Coronary artery (tissue), 2 donors: ENCODE measurements around the gene ANAPC4.
A peak's percentile ranks its signal among the peaks of the same experiment; 100 is the strongest.

Experiments used
- DNase-seq: peaks from one replicate; pipeline ENCODE4 v3.0.0-alpha.2; 2017; ENCODE audit warnings: low spot score
- H3K27ac ChIP-seq, 2 donors: fragments of 200-600 bp; sonication (generic); one replicate each; pipeline ENCODE4 v1.5.1; 2016 to 2019
- H3K4me3 ChIP-seq: fragments of 200-600 bp; sonication (generic); 2 replicates; pipeline ENCODE4 v1.5.1; 2016; ENCODE audit warnings: mild to moderate bottlenecking, moderate library complexity
- CTCF ChIP-seq: fragments of 200-600 bp; sonication (generic); IDR thresholded peaks from one replicate; pipeline ENCODE4 v1.5.1; 2019; ENCODE audit warnings: antibody characterized with exemption

Gene ANAPC4

GRCh38 chr4:25433966-25434827, 57.1 kb downstream of the ANAPC4 start:
- no peak for DNase-seq
- Histone ChIP-seq H3K27ac (no peak overlapping the region), H3K4me3 (no peak overlapping the region)
- no peak for TF ChIP-seq CTCF

GRCh38 chr4:25437926-25438325, 60.9 kb downstream of the ANAPC4 start:
- Histone ChIP-seq H3K4me3 (no peak overlapping the region), H3K27ac (no peak overlapping the region)
- peak; percentile 3 for DNase-seq
- TF ChIP-seq CTCF = no peak

GRCh38 chr4:25439918-25440477, 62.9 kb downstream of the ANAPC4 start:
- Histone ChIP-seq H3K27ac (no peak overlapping the region), H3K4me3 (no peak overlapping the region)
- TF ChIP-seq CTCF = peak; percentile 62
- peak; percentile 40 for DNase-seq

- no peak for DNase-seq
- no peak overlapping the region for H3K27ac ChIP-seq
- no peak for TF ChIP-seq CTCF
- H3K4me3 ChIP-seq = no peak overlapping the region
Observed at GRCh38 chr4:25440478-25441030, 63.5 kb downstream of the ANAPC4 start.

GRCh38 chr4:25441519-25442117, 64.6 kb downstream of the ANAPC4 start:
- no peak overlapping the region for H3K27ac ChIP-seq
- TF ChIP-seq CTCF = no peak
- no peak for DNase-seq
- no peak overlapping the region for H3K4me3 ChIP-seq

GRCh38 chr4:25442863-25443307, 65.8 kb downstream of the ANAPC4 start:
- Histone ChIP-seq H3K27ac (no peak overlapping the region), H3K4me3 (no peak overlapping the region)
- DNase-seq = no peak
- TF ChIP-seq CTCF = no peak
